K562 (cell line): ENCODE data around the gene DGCR2. TPM values are rescaled to one million over a fixed set of nuclear protein-coding genes. Genes with fewer than 3 reads are reported as not detected.

Experiments used
- ATAC-seq: fragments of 200-7000 bp; cut with Tn5 transposase; 3 replicates; pipeline ENCODE4 v1.9.1; 2020; ENCODE audit warnings: moderate library complexity
- BruUV-seq: library from RNA; stranded (reverse); fragments of 400-500 nt; replicated peaks from 2 replicates; lab custom pipeline; 2021; lab: Mats Ljungman, UMichigan
- CTCF ChIA-PET: fragments of 300-600 bp; formaldehyde crosslinking; extraction: SDS; loops from one replicate; lab custom pipeline; 2021; ENCODE audit warnings: low intra/inter-chr PET ratio; lab: Yijun Ruan, JAX
- POLR2A ChIA-PET: fragments of 300-600, 350-650 bp; sonication (Branson Sonifier 250); formaldehyde crosslinking; extraction: SDS; loops from one replicate; lab custom pipeline; 2021; ENCODE audit warnings: antibody characterized with exemption, inconsistent platforms; lab: Yijun Ruan, JAX
- DNase-seq, 4 experiments: peaks; one replicate each; pipeline versions ENCODE4 v3.0.0 to v3.0.0-alpha.2; 2011 to 2018; ENCODE audit warnings: low spot score in 3 of 4, mixed read lengths in 3 of 4; ENCODE audit errors: extremely low read depth in 1 of 4
- FAIRE-seq: peaks from 2 replicates; lab custom pipeline; 2011; peaks lifted over from hg19 to GRCh38; lab: Jason Lieb, UNC
- H2AFZ ChIP-seq: 2 replicates; pipeline ENCODE4 v1.6.0; 2011; ENCODE audit warnings: low read depth, low read length, control low read depth, inconsistent platforms
- H3K27ac ChIP-seq: fragments of 200-600 bp; 3 replicates; pipeline ENCODE4 v1.8.0; 2011; ENCODE audit warnings: low read depth, mild to moderate bottlenecking, control low read depth, inconsistent platforms, low read length, moderate library complexity, mixed read lengths; ENCODE audit errors: extremely low read depth
- H3K27me3 ChIP-seq, 2 experiments: fragments of 300-600 bp in 1 of 2; 2 replicates in 1 of 2; 3 replicates in 1 of 2; pipeline versions ENCODE4 v1.6.0 to v1.8.0; 2011; ENCODE audit warnings: inconsistent platforms in 2 of 2, low read length in 2 of 2, mild to moderate bottlenecking in 1 of 2, mixed read lengths in 1 of 2, moderate library complexity in 1 of 2; ENCODE audit not compliant: control insufficient read depth in 2 of 2, insufficient read depth in 2 of 2
- H3K36me3 ChIP-seq: fragments of 300-600 bp; 3 replicates; pipeline ENCODE4 v1.8.0; 2011; ENCODE audit warnings: mild to moderate bottlenecking, low read length, inconsistent platforms; ENCODE audit not compliant: control insufficient read depth, insufficient read depth
- H3K4me1 ChIP-seq, 2 experiments: fragments of 200-600 bp in 1 of 2; replicated peaks in 1 of 2; 2 replicates in 1 of 2; 3 replicates in 1 of 2; pipeline versions ENCODE4 v1.5.1 to v1.8.0; 2011; ENCODE audit warnings: inconsistent platforms in 2 of 2, low read length in 2 of 2, mild to moderate bottlenecking in 1 of 2, mixed read lengths in 1 of 2, moderate library complexity in 1 of 2; ENCODE audit not compliant: control insufficient read depth in 2 of 2, insufficient read depth in 2 of 2
- H3K4me2 ChIP-seq: 2 replicates; pipeline ENCODE4 v1.6.1; 2011; ENCODE audit warnings: low read length, control low read depth, inconsistent platforms, mixed read lengths; ENCODE audit not compliant: insufficient read depth
- H3K4me3 ChIP-seq: fragments of 200-600 bp; sonication (generic), shearing (Covaris generic); 2 replicates; pipeline ENCODE4 v1.5.1; 2016; ENCODE audit warnings: control low read depth, inconsistent platforms
- H3K79me2 ChIP-seq: fragments of 200-600 bp; 3 replicates; pipeline ENCODE4 v1.8.0; 2011; ENCODE audit warnings: low read length, inconsistent platforms; ENCODE audit not compliant: control insufficient read depth, insufficient read depth
- H3K9ac ChIP-seq, 2 experiments: 2 replicates each; pipeline versions ENCODE4 v1.6.0 to v1.6.1; 2011; ENCODE audit warnings: low read depth in 2 of 2, low read length in 2 of 2, control low read depth in 1 of 2, inconsistent platforms in 1 of 2, mild to moderate bottlenecking in 1 of 2, mixed read lengths in 1 of 2; ENCODE audit not compliant: insufficient read depth in 1 of 2
- H3K9me1 ChIP-seq: one replicate; pipeline ENCODE4 v1.6.0; 2011; ENCODE audit warnings: inconsistent platforms, mild to moderate bottlenecking, low read length, moderate library complexity; ENCODE audit not compliant: control insufficient read depth, insufficient read depth
- H3K9me3 ChIP-seq: replicated peaks from 2 replicates; pipeline ENCODE4 v1.5.1; 2011; ENCODE audit warnings: low read depth, low read length, inconsistent platforms; ENCODE audit not compliant: control insufficient read depth, insufficient read depth
- H4K20me1 ChIP-seq: replicated peaks from 2 replicates; pipeline ENCODE4 v1.6.1; 2011; ENCODE audit warnings: low read length, inconsistent platforms, mixed read lengths; ENCODE audit not compliant: control insufficient read depth, insufficient read depth
- GABPB1 ChIP-seq: sonication (generic); formaldehyde crosslinking; IDR thresholded peaks from 2 replicates; pipeline ENCODE4 v1.8.0; 2022; ENCODE audit warnings: mild to moderate bottlenecking, missing genetic modification reagents
- ID3 ChIP-seq, 2 experiments: fragments of 250-450 bp in 1 of 2; fragments of 450-650 bp in 1 of 2; sonication (Bioruptor Pico) in 1 of 2; IDR thresholded peaks; 2 replicates each; pipeline versions ENCODE4 v1.6.1 to v1.8.0; 2016 to 2021; ENCODE audit warnings: mild to moderate bottlenecking in 2 of 2, moderate library complexity in 2 of 2, missing compliant biosample characterization in 1 of 2, missing genetic modification characterization in 1 of 2
- JUND ChIP-seq, 2 experiments: IDR thresholded peaks; 2 replicates in 1 of 2; 3 replicates in 1 of 2; pipeline ENCODE4 v1.6.1; 2011; ENCODE audit warnings: borderline replicate concordance in 2 of 2, low read depth in 2 of 2, low read length in 2 of 2, improper control_type of control experiment in 1 of 2, missing biosample characterization in 1 of 2, missing genetic modification characterization in 1 of 2, missing genetic modification reagents in 1 of 2
- NFYB ChIP-seq: IDR thresholded peaks from 2 replicates; pipeline ENCODE4 v1.6.1; 2011; ENCODE audit warnings: mild to moderate bottlenecking, moderate library complexity; ENCODE audit not compliant: insufficient read length; ENCODE audit errors: extremely low read depth
- PBX2 ChIP-seq, 2 experiments: IDR thresholded peaks in 1 of 2; conservative IDR thresholded peaks in 1 of 2; 2 replicates each; pipeline ENCODE4 v1.6.1; 2016; ENCODE audit warnings: low read depth in 2 of 2, mild to moderate bottlenecking in 1 of 2, missing compliant biosample characterization in 1 of 2, missing genetic modification characterization in 1 of 2, moderate library complexity in 1 of 2
- POLR2AphosphoS2 ChIP-seq: IDR thresholded peaks from 2 replicates; pipeline ENCODE4 v1.6.1; 2012; ENCODE audit warnings: low read length, improper control_type of control experiment
- POLR2B ChIP-seq: fragments of 450-650 bp; IDR thresholded peaks from 2 replicates; pipeline ENCODE4 v1.6.1; 2018; ENCODE audit warnings: low read depth; ENCODE audit not compliant: partially characterized antibody
- POLR2G ChIP-seq: fragments of 200-400 bp; formaldehyde crosslinking; IDR thresholded peaks from 2 replicates; pipeline ENCODE4 v1.6.1; 2017; ENCODE audit warnings: low read depth, mild to moderate bottlenecking, antibody characterized with exemption, low read length, moderate library complexity
- SUPT5H ChIP-seq: fragments of 450-650 bp; IDR thresholded peaks from 2 replicates; pipeline ENCODE4 v1.6.1; 2016
- TFAP4 ChIP-seq: sonication (generic); formaldehyde crosslinking; IDR thresholded peaks from 2 replicates; pipeline ENCODE4 v1.8.0; 2022; ENCODE audit warnings: missing genetic modification reagents, mild to moderate bottlenecking, moderate library complexity, borderline replicate concordance
- THAP12 ChIP-seq: fragments of 250-450 bp; sonication (Bioruptor Pico); IDR thresholded peaks from 2 replicates; pipeline ENCODE4 v1.9.0; 2021; ENCODE audit warnings: mild to moderate bottlenecking, inconsistent platforms
- ZBED1 ChIP-seq: IDR thresholded peaks from 2 replicates; pipeline ENCODE4 v1.6.1; 2014
- ZNF316 ChIP-seq: fragments of 450-650 bp; IDR thresholded peaks from 2 replicates; pipeline ENCODE4 v1.6.1; 2016
- WGBS: fragments of 100-300 bp; shearing (Covaris generic); methylation state at CpG from one replicate; pipeline ENCODE4 v1.1.6; 2016; ENCODE audit warnings: low coverage, mixed read lengths; ENCODE audit not compliant: insufficient coverage; ENCODE audit errors: missing lambda C conversion rate; 5-methylcytosine and 5-hydroxymethylcytosine counted together
- in situ Hi-C: fragments of 300-500 bp; cut with MboI; formaldehyde crosslinking; loops from 4 replicates; pipeline ENCODE4 v1.15.0; 2018; ENCODE audit warnings: inconsistent platforms, mixed read lengths
- intact Hi-C: fragments of 100-400 bp; cut with micrococcal nuclease; formaldehyde crosslinking; loops from 2 replicates; pipeline ENCODE4 v1.14.2; 2022
- polyA plus RNA-seq, 8 experiments: library from polyadenylated mRNA; depleted of rRNA in 4 of 8; stranded (reverse) in 5 of 8; unstranded in 3 of 8; fragments of >200 nt; fragmentation: Nextera tagmentation in 2 of 8; fragmentation: Illumina TruSeq in 1 of 8; extraction: Ambion mirVana in 2 of 8; extraction: Trizol in 1 of 8; gene quantifications; 2 replicates each; pipeline versions ENCODE4 v1.2.1 to v1.2.3, GENCODE V29; 2011 to 2014; ENCODE audit warnings: inconsistent platforms in 1 of 8, missing spikeins in 1 of 8
- total RNA-seq, 7 experiments: library from RNA; depleted of rRNA in 6 of 7; stranded (reverse); fragments of >200 nt in 6 of 7; fragmentation: Illumina TruSeq in 2 of 7; extraction: Trizol in 2 of 7; gene quantifications; 2 replicates each; pipeline versions ENCODE4 v1.2.1 to v1.2.3, GENCODE V29; 2011 to 2021; ENCODE audit warnings: low replicate concordance in 1 of 7

DGCR2 gene
- total and polyA plus RNA-seq, 9 of the 15 experiments (the other 6 are each of a cell fraction or from before 2014, with no cell fraction given) = 0.69 to 101 (median 56.4) TPM

- peak overlapping the region in 1 of 2 experiments; percentile 21; a peak in 1 of 4 replicates for H3K9ac ChIP-seq
- ATAC-seq (no peak; the same call in 2 of the 3 replicates), FAIRE-seq (no peak), DNase-seq (no peak)
- peaks cover 0 to 4% of the 10 kb centered on the region in 2 experiments; a peak in 2 of 5 replicates for H3K27me3 ChIP-seq
- no TSS peak for BruUV-seq
- peaks cover 22% of the 10 kb centered on the region for H3K9me1 ChIP-seq
- intact Hi-C loops = loop anchor here (5.0 to 10.0 kb wide), 2 partner anchors 139 to 257 kb away; partner anchors contain the start of genes CLTCL1 and SLC25A1
- in situ Hi-C loops = no loop called here
- H3K4me2 ChIP-seq = no peak overlapping the region
- CTCF ChIA-PET = interaction anchor here (0.7 kb wide), 1 partner anchor 22 kb away, joined by 4 read pairs; no protein-coding TSS in a partner anchor
- H3K4me3 ChIP-seq = no peak overlapping the region
- POLR2A ChIA-PET = interaction anchor here (0.5 to 4.3 kb wide), 13 partner anchors 10 to 1991 kb away, joined by 3 to 37 read pairs (median 4); no protein-coding TSS in a partner anchor
- H3K36me3 ChIP-seq = peaks cover 46% of the 10 kb centered on the region; the same call in 2 of the 3 replicates
- H4K20me1 ChIP-seq = peaks cover 52% of the 10 kb centered on the region
- no peaks in the 10 kb centered on the region for H3K9me3 ChIP-seq
- H2AFZ ChIP-seq = no peak overlapping the region
- no peaks in the 10 kb centered on the region for H3K79me2 ChIP-seq
- peaks cover 0 to 31% of the 10 kb centered on the region in 2 experiments; a peak in 1 of 5 replicates for H3K4me1 ChIP-seq
- 64% methylated on average over 5 of the region's 5 CpGs for WGBS
- H3K27ac ChIP-seq = no peak overlapping the region
- 0 out of 2 replicates have a peak, but pooled peaks have one; percentile 17 for TF ChIP-seq SUPT5H
- TF ChIP-seq JUND (IDR thresholded peaks at IDR 0.05; ENCODE audit: borderline replicate concordance, low read depth, low read length) = no peak
- no peak for TF ChIP-seq JUND (tag; IDR thresholded peaks at IDR 0.05; ENCODE audit: borderline replicate concordance, low read depth, low read length)
- TF ChIP-seq POLR2G = peak; percentile 9; the same call in 1 of the 2 replicates
- TF ChIP-seq PBX2 (CRISPR knock-in tag; IDR thresholded peaks at IDR 0.05; ENCODE audit: low read depth) = no peak
- no peak for TF ChIP-seq PBX2 (tag; conservative IDR thresholded peaks at IDR 0.05; ENCODE audit: low read depth)
- no peak for TF ChIP-seq ID3 (CRISPR knock-in tag; IDR thresholded peaks at IDR 0.05)
- TF ChIP-seq ID3 (tag; IDR thresholded peaks at IDR 0.05) = 0 out of 2 replicates have a peak, but pooled peaks have one; percentile 9
- TF ChIP-seq ZBED1 = 0 out of 2 replicates have a peak, but pooled peaks have one; percentile 59
- TF ChIP-seq THAP12 (CRISPR knock-in tag) = 0 out of 2 replicates have a peak, but pooled peaks have one; percentile 11
- TF ChIP-seq TFAP4 (CRISPR knock-in tag) = 0 out of 2 replicates have a peak, but pooled peaks have one; percentile 18
- no peak for TF ChIP-seq NFYB
- peak; percentile 5 for TF ChIP-seq POLR2B
- peak; percentile 70; the same call in 1 of the 2 replicates for TF ChIP-seq POLR2AphosphoS2
- peak; percentile 42; the same call in 1 of the 2 replicates for TF ChIP-seq GABPB1 (CRISPR knock-in tag)
- no peak for TF ChIP-seq ZNF316
Observed at GRCh38 chr22:19038164-19038546, 84.1 kb downstream of the DGCR2 start.
